MM.1S (cell line): ENCODE data around the gene ZNF470.

Source experiments
- DNase-seq: peaks from one replicate; pipeline ENCODE4 v3.0.0-alpha.2; 2015
- H2AFZ ChIP-seq: fragments of 300-600 bp; sonication (generic); 2 replicates; pipeline ENCODE4 v1.6.0; 2016; ENCODE audit warnings: antibody characterized with exemption, low read length
- H3F3A ChIP-seq: fragments of 300-600 bp; sonication (generic); 2 replicates; pipeline ENCODE4 v1.6.1; 2016; ENCODE audit warnings: mild to moderate bottlenecking, antibody characterized with exemption, low read length, moderate library complexity, mixed read lengths; ENCODE audit not compliant: insufficient read depth
- H3K27ac ChIP-seq: fragments of 300-600 bp; sonication (generic); 2 replicates; pipeline ENCODE4 v1.5.1; 2016; ENCODE audit warnings: mild to moderate bottlenecking, low read length
- H3K27me3 ChIP-seq: fragments of 300-600 bp; sonication (generic); replicated peaks from 2 replicates; pipeline ENCODE4 v1.6.0; 2016; ENCODE audit warnings: low read length; ENCODE audit not compliant: insufficient read depth
- H3K36me3 ChIP-seq: fragments of 300-600 bp; sonication (generic); replicated peaks from 2 replicates; pipeline ENCODE4 v1.6.1; 2016; ENCODE audit warnings: mild to moderate bottlenecking, low read length, mixed read lengths; ENCODE audit not compliant: insufficient read depth
- H3K4me1 ChIP-seq: fragments of 300-600 bp; sonication (generic); 2 replicates; pipeline ENCODE4 v1.6.1; 2016; ENCODE audit warnings: low read length, mixed read lengths
- H3K4me2 ChIP-seq: fragments of 300-600 bp; sonication (generic); 2 replicates; pipeline ENCODE4 v1.6.0; 2016; ENCODE audit warnings: low read depth, low read length
- H3K4me3 ChIP-seq: fragments of 300-600 bp; sonication (generic); 2 replicates; pipeline ENCODE4 v1.5.1; 2016; ENCODE audit warnings: low read length, mixed read lengths
- H3K79me2 ChIP-seq: fragments of 300-600 bp; sonication (generic); 2 replicates; pipeline ENCODE4 v1.6.1; 2016; ENCODE audit warnings: mixed run types, low read length, mixed read lengths
- H3K9ac ChIP-seq: fragments of 300-600 bp; sonication (generic); 2 replicates; pipeline ENCODE4 v1.6.1; 2016; ENCODE audit warnings: low read length, mixed read lengths
- H3K9me2 ChIP-seq: fragments of 300-600 bp; sonication (generic); replicated peaks from 2 replicates; pipeline ENCODE4 v1.6.1; 2016; ENCODE audit warnings: mild to moderate bottlenecking, low read length, mixed read lengths; ENCODE audit not compliant: insufficient read depth
- H3K9me3 ChIP-seq: fragments of 300-600 bp; sonication (generic); replicated peaks from 2 replicates; pipeline ENCODE4 v1.6.1; 2016; ENCODE audit warnings: mild to moderate bottlenecking, low read length, mixed read lengths; ENCODE audit not compliant: insufficient read depth
- H4K20me1 ChIP-seq: fragments of 300-600 bp; sonication (generic); 2 replicates; pipeline ENCODE4 v1.6.1; 2016; ENCODE audit warnings: mild to moderate bottlenecking, low read length, moderate library complexity, mixed read lengths; ENCODE audit not compliant: insufficient read depth
- EZH2 ChIP-seq: fragments of 300-600 bp; sonication (generic); optimal IDR thresholded peaks from 2 replicates; pipeline ENCODE3; 2017; ENCODE audit warnings: low read depth, mild to moderate bottlenecking, antibody characterized with exemption, low read length, mixed read lengths
- EZH2phosphoT487 ChIP-seq: fragments of 300-600 bp; sonication (generic); IDR thresholded peaks from 2 replicates; pipeline ENCODE4 v1.6.1; 2018; ENCODE audit warnings: antibody characterized with exemption, low read length
- TF ChIP-seq, protein P1 (sequence below): fragments of 300-600 bp; sonication (generic); IDR thresholded peaks from 2 replicates; pipeline ENCODE4 v1.5.1; 2016; ENCODE audit warnings: antibody characterized with exemption, low read length, mixed read lengths

Gene ZNF470

DNA sequence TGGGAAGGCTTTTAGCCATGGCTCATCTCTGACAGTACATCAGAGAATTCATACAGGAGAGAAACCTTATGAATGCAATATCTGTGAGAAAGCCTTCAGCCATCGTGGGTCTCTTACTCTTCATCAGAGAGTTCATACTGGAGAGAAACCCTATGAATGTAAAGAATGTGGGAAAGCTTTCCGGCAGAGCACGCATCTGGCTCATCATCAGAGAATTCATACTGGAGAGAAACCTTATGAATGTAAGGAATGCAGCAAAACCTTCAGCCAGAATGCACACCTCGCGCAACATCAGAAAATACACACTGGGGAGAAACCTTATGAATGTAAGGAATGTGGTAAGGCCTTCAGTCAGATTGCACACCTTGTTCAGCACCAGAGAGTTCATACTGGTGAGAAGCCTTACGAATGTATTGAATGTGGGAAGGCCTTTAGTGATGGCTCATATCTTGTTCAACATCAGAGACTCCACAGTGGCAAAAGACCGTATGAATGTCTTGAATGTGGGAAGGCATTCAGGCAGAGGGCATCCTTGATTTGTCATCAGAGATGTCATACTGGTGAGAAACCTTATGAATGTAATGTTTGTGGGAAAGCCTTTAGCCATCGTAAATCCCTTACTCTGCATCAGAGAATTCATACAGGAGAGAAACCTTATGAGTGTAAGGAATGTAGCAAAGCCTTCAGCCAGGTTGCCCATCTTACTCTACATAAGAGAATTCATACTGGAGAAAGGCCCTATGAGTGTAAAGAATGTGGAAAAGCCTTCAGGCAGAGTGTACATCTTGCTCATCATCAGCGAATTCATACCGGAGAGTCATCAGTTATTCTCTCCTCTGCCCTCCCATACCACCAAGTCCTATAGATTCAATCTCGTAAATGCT is 10.7 kb downstream of the ZNF470 start:
- Histone ChIP-seq H2AFZ (no peak overlapping the region), H3K4me2 (no peak overlapping the region), H3K9me3 (no peaks in the 10 kb centered on the region; the same call in 1 of the 2 replicates), H3K4me1 (no peaks in the 10 kb centered on the region), H3K9me2 (no peaks in the 10 kb centered on the region), H4K20me1 (no peaks in the 10 kb centered on the region), H3K27ac (no peak overlapping the region), H3K36me3 (no peaks in the 10 kb centered on the region), H3F3A (no peaks in the 10 kb centered on the region), H3K79me2 (no peaks in the 10 kb centered on the region), H3K4me3 (no peak overlapping the region), H3K9ac (no peak overlapping the region), H3K27me3 (peaks cover 3% of the 10 kb centered on the region; the same call in 1 of the 2 replicates)
- TF ChIP-seq EZH2 (no peak), EZH2phosphoT487 (no peak)
- TF ChIP-seq, protein P1, sequence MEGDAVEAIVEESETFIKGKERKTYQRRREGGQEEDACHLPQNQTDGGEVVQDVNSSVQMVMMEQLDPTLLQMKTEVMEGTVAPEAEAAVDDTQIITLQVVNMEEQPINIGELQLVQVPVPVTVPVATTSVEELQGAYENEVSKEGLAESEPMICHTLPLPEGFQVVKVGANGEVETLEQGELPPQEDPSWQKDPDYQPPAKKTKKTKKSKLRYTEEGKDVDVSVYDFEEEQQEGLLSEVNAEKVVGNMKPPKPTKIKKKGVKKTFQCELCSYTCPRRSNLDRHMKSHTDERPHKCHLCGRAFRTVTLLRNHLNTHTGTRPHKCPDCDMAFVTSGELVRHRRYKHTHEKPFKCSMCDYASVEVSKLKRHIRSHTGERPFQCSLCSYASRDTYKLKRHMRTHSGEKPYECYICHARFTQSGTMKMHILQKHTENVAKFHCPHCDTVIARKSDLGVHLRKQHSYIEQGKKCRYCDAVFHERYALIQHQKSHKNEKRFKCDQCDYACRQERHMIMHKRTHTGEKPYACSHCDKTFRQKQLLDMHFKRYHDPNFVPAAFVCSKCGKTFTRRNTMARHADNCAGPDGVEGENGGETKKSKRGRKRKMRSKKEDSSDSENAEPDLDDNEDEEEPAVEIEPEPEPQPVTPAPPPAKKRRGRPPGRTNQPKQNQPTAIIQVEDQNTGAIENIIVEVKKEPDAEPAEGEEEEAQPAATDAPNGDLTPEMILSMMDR, result no peak
- DNase-seq, result no peak

DNA sequence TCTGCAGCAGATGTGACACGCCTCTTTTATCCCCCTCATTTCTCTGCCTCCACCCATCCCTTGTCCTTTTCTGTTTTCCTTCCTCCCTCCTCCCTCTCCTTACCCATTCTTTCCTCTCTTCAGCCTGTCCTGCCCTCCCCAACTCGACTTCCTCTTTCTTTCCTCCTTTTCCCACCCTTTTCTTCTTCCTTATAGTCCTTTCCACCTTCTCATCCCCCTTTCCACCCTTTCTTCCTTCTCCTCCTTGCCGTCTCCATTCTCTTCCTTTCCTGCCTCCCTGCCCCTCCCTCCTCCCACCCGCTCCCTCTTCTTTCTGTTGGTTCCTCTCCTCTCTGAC is 27.1 kb downstream of the ZNF470 start:
- no peaks in the 10 kb centered on the region for H3K36me3 ChIP-seq
- no peaks in the 10 kb centered on the region for H3K9me2 ChIP-seq
- H3F3A ChIP-seq, result no peaks in the 10 kb centered on the region
- DNase-seq, result no peak
- H3K9me3 ChIP-seq, result no peaks in the 10 kb centered on the region
- H3K9ac ChIP-seq, result no peak overlapping the region
- H3K27ac ChIP-seq, result no peak overlapping the region
- H3K79me2 ChIP-seq, result peaks cover 14% of the 10 kb centered on the region
- no peak for TF ChIP-seq EZH2
- TF ChIP-seq, protein P1, result no peak
- no peak for TF ChIP-seq EZH2phosphoT487
- peak overlapping the region; percentile 80 for H3K4me3 ChIP-seq
- H3K4me1 ChIP-seq, result peaks cover 3% of the 10 kb centered on the region; the same call in 1 of the 2 replicates
- peaks cover 19% of the 10 kb centered on the region for H3K27me3 ChIP-seq
- no peaks in the 10 kb centered on the region for H4K20me1 ChIP-seq
- H3K4me2 ChIP-seq, result peak overlapping the region; percentile 59
- H2AFZ ChIP-seq, result peak overlapping the region; percentile 96

DNA sequence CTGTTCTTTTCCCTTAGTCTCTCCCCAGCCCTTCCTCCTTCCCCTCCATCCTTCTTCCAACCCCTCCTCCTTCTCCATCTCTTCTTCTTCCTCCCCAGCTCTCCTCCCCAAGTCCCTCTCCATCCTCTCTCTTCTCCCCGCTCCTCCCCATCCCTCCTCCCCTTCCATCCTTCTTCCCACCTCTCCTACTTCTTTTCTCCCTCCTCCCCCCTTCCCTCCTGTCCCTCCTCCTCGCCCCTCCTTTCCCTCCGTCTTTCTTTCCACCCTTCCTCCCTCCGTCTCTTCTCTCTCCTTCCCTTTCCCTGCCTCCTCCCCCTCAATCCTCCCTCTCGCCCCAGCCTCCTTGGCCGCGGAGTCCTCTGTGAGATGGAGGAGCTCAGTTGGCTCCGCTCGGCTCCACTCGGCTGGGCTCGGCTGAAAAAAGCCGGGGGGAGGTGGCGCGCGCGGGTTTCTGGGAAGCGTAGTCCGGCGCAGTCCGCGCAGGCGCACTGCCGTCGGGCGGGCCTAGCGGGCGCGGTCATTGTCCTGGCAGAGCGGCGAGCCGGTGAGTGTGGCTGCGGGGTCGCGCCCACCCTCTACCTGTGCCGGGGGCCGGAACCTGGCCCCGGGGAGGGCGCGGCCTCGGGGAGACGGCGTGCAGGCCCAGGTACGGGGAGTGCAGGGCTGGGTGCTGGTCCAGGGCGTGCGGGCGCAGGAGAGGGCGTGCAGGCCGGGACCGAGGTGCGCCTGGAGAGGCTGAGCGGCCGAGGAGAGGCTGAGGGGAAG is 27.7 kb downstream of the ZNF470 start, which contains the start of gene ZNF71:
TSS of gene ZNF71 (plus strand) at position 520 of the 765 bp plus-strand sequence. CDS start 6,257 bp downstream, outside the sequence.
- no peak for TF ChIP-seq EZH2
- TF ChIP-seq, protein P1, result no peak
- TF ChIP-seq EZH2phosphoT487, result no peak
- peaks cover 14% of the 10 kb centered on the region for H3K79me2 ChIP-seq
- no peak within 1 kb of the TSS for H3K27ac ChIP-seq
- peaks cover 3% of the 10 kb centered on the region; the same call in 1 of the 2 replicates for H3K4me1 ChIP-seq
- H3F3A ChIP-seq, result no peaks in the 10 kb centered on the region
- peak; percentile 87 for DNase-seq
- H2AFZ ChIP-seq, result peak within 1 kb of the TSS; percentile 96
- H3K9me2 ChIP-seq, result no peaks in the 10 kb centered on the region
- H3K4me2 ChIP-seq, result peak within 1 kb of the TSS; percentile 59
- H4K20me1 ChIP-seq, result no peaks in the 10 kb centered on the region
- H3K36me3 ChIP-seq, result no peaks in the 10 kb centered on the region
- peak within 1 kb of the TSS; percentile 80 for H3K4me3 ChIP-seq
- H3K9ac ChIP-seq, result peak within 1 kb of the TSS; percentile 59; the same call in 1 of the 2 replicates
- H3K9me3 ChIP-seq, result no peaks in the 10 kb centered on the region
- H3K27me3 ChIP-seq, result peaks cover 19% of the 10 kb centered on the region
